ENCODE data around the gene KIF5A.
"Not testable (repeated sequence)": the region's sequence is repeated elsewhere in the genome, so short reads cannot be mapped to it uniquely, and the experiment has no call there.

The KIF5A gene

GRCh38 chr12:57585156-57585555 is 35.3 kb downstream of the KIF5A start:
- Histone ChIP-seq H3K27me3 (ENCODE audit: control insufficient read depth, insufficient read depth, low read length) (no peaks in the 10 kb centered on the region; the same call in 1 of the 2 replicates), H3K27ac (ENCODE audit: low read length) (no peak overlapping the region), H3K9me3 (ENCODE audit: control insufficient read depth, insufficient read depth, low read length) (no peaks in the 10 kb centered on the region), H3K36me3 (ENCODE audit: control insufficient read depth, insufficient read depth, low read length) (peaks cover 5% of the 10 kb centered on the region), H3K4me1 (ENCODE audit: control insufficient read depth, insufficient read depth, low read length) (no peaks in the 10 kb centered on the region), H3K4me3 (ENCODE audit: low read length) (no peak overlapping the region)
- DNase-seq (ENCODE audit: low read depth, low spot score) = no peak
- no CpG with 5 or more reads among the region's 2 CpGs for WGBS (ENCODE audit: insufficient coverage, insufficient read length)

- Histone ChIP-seq H3K4me3 (ENCODE audit: low read length) (no peak overlapping the region), H3K9me3 (ENCODE audit: control insufficient read depth, insufficient read depth, low read length) (no peaks in the 10 kb centered on the region), H3K27me3 (ENCODE audit: control insufficient read depth, insufficient read depth, low read length) (no peaks in the 10 kb centered on the region; the same call in 1 of the 2 replicates), H3K36me3 (ENCODE audit: control insufficient read depth, insufficient read depth, low read length) (peaks cover 5% of the 10 kb centered on the region), H3K4me1 (ENCODE audit: control insufficient read depth, insufficient read depth, low read length) (no peaks in the 10 kb centered on the region), H3K27ac (ENCODE audit: low read length) (no peak overlapping the region)
- DNase-seq (ENCODE audit: low read depth, low spot score) = no peak
- WGBS (ENCODE audit: insufficient coverage, insufficient read length) = 100% methylated on average over 1 of the region's 3 CpGs
These were observed 36.3 kb downstream of the KIF5A start for GRCh38 chr12:57586128-57586527.

GRCh38 chr12:57586832-57587429 is 37.1 kb downstream of the KIF5A start:
- no peaks in the 10 kb centered on the region for H3K4me1 ChIP-seq (ENCODE audit: control insufficient read depth, insufficient read depth, low read length)
- no CpG with 5 or more reads among the region's 3 CpGs for WGBS (ENCODE audit: insufficient coverage, insufficient read length)
- H3K27me3 ChIP-seq (ENCODE audit: control insufficient read depth, insufficient read depth, low read length) = no peaks in the 10 kb centered on the region; the same call in 1 of the 2 replicates
- peaks cover under 1% of the 10 kb centered on the region for H3K36me3 ChIP-seq (ENCODE audit: control insufficient read depth, insufficient read depth, low read length)
- H3K27ac ChIP-seq (ENCODE audit: low read length) = no peak overlapping the region
- no peak for DNase-seq (ENCODE audit: low read depth, low spot score)
- no peaks in the 10 kb centered on the region for H3K9me3 ChIP-seq (ENCODE audit: control insufficient read depth, insufficient read depth, low read length)
- H3K4me3 ChIP-seq (ENCODE audit: low read length) = no peak overlapping the region

- not testable (repeated sequence) for H3K27ac ChIP-seq (ENCODE audit: low read length); H3K9me3 ChIP-seq (ENCODE audit: control insufficient read depth, insufficient read depth, low read length); H3K27me3 ChIP-seq (ENCODE audit: control insufficient read depth, insufficient read depth, low read length); H3K4me3 ChIP-seq (ENCODE audit: low read length); H3K36me3 ChIP-seq (ENCODE audit: control insufficient read depth, insufficient read depth, low read length); DNase-seq (ENCODE audit: low read depth, low spot score); H3K4me1 ChIP-seq (ENCODE audit: control insufficient read depth, insufficient read depth, low read length)
- no CpG with 5 or more reads among the region's 15 CpGs for WGBS (ENCODE audit: insufficient coverage, insufficient read length)
These were observed 39.2 kb downstream of the KIF5A start for GRCh38 chr12:57588951-57589610.

- H3K27me3 ChIP-seq (ENCODE audit: control insufficient read depth, insufficient read depth, low read length) = no peaks in the 10 kb centered on the region; the same call in 1 of the 2 replicates
- no CpG with 5 or more reads among the region's 2 CpGs for WGBS (ENCODE audit: insufficient coverage, insufficient read length)
These were observed 40.6 kb downstream of the KIF5A start for GRCh38 chr12:57590479-57590863.

GRCh38 chr12:57590864-57591781 is 41.3 kb downstream of the KIF5A start, which contains the start of gene PIP4K2C:
PIP4K2C (plus strand) TSS chr12:57591192; CDS start chr12:57591290, 98 bp downstream.
- H3K4me1 ChIP-seq (ENCODE audit: control insufficient read depth, insufficient read depth, low read length) = peaks cover 2% of the 10 kb centered on the region
- peak within 1 kb of the TSS; percentile 89 for H3K4me3 ChIP-seq (ENCODE audit: low read length)
- no peaks in the 10 kb centered on the region; the same call in 1 of the 2 replicates for H3K27me3 ChIP-seq (ENCODE audit: control insufficient read depth, insufficient read depth, low read length)
- no peaks in the 10 kb centered on the region for H3K9me3 ChIP-seq (ENCODE audit: control insufficient read depth, insufficient read depth, low read length)
- DNase-seq (ENCODE audit: low read depth, low spot score) = no peak
- no peaks in the 10 kb centered on the region for H3K36me3 ChIP-seq (ENCODE audit: control insufficient read depth, insufficient read depth, low read length)
- no peak within 1 kb of the TSS for H3K27ac ChIP-seq (ENCODE audit: low read length)
- no CpG with 5 or more reads among the region's 69 CpGs for WGBS (ENCODE audit: insufficient coverage, insufficient read length)

More at GRCh38 chr12:57590479-57590863, 40.6 kb downstream of the KIF5A start:
- Histone ChIP-seq H3K4me3 (ENCODE audit: low read length) (peak overlapping the region; percentile 89; the same call in 1 of the 2 replicates), H3K9me3 (ENCODE audit: control insufficient read depth, insufficient read depth, low read length) (no peaks in the 10 kb centered on the region), H3K27ac (ENCODE audit: low read length) (no peak overlapping the region), H3K4me1 (ENCODE audit: control insufficient read depth, insufficient read depth, low read length) (peaks cover 2% of the 10 kb centered on the region), H3K36me3 (ENCODE audit: control insufficient read depth, insufficient read depth, low read length) (no peaks in the 10 kb centered on the region)
- DNase-seq (ENCODE audit: low read depth, low spot score) = no peak

GRCh38 chr12:57591782-57592325 is 42.0 kb downstream of the KIF5A start:
- Histone ChIP-seq H3K36me3 (ENCODE audit: control insufficient read depth, insufficient read depth, low read length) (no peaks in the 10 kb centered on the region), H3K27me3 (ENCODE audit: control insufficient read depth, insufficient read depth, low read length) (no peaks in the 10 kb centered on the region; the same call in 1 of the 2 replicates), H3K4me1 (ENCODE audit: control insufficient read depth, insufficient read depth, low read length) (peaks cover 2% of the 10 kb centered on the region), H3K4me3 (ENCODE audit: low read length) (peak overlapping the region; percentile 89; the same call in 1 of the 2 replicates), H3K9me3 (ENCODE audit: control insufficient read depth, insufficient read depth, low read length) (no peaks in the 10 kb centered on the region), H3K27ac (ENCODE audit: low read length) (no peak overlapping the region)
- WGBS (ENCODE audit: insufficient coverage, insufficient read length) = no CpG with 5 or more reads among the region's 10 CpGs
- DNase-seq (ENCODE audit: low read depth, low spot score) = no peak

- H3K4me3 ChIP-seq (ENCODE audit: low read length) = no peak overlapping the region
- H3K27ac ChIP-seq (ENCODE audit: low read length) = no peak overlapping the region
These were observed 42.8 kb downstream of the KIF5A start for GRCh38 chr12:57592551-57593165.

GRCh38 chr12:57593187-57593586 is 43.3 kb downstream of the KIF5A start:
- Histone ChIP-seq H3K4me1 (ENCODE audit: control insufficient read depth, insufficient read depth, low read length) (peaks cover 2% of the 10 kb centered on the region), H3K27ac (ENCODE audit: low read length) (no peak overlapping the region), H3K9me3 (ENCODE audit: control insufficient read depth, insufficient read depth, low read length) (no peaks in the 10 kb centered on the region), H3K36me3 (ENCODE audit: control insufficient read depth, insufficient read depth, low read length) (no peaks in the 10 kb centered on the region), H3K27me3 (ENCODE audit: control insufficient read depth, insufficient read depth, low read length) (no peaks in the 10 kb centered on the region), H3K4me3 (ENCODE audit: low read length) (no peak overlapping the region)
- no CpG with 5 or more reads among the region's 4 CpGs for WGBS (ENCODE audit: insufficient coverage, insufficient read length)
- DNase-seq (ENCODE audit: low read depth, low spot score) = no peak

More at GRCh38 chr12:57592551-57593165, 42.8 kb downstream of the KIF5A start:
- Histone ChIP-seq H3K36me3 (ENCODE audit: control insufficient read depth, insufficient read depth, low read length) (no peaks in the 10 kb centered on the region), H3K27me3 (ENCODE audit: control insufficient read depth, insufficient read depth, low read length) (no peaks in the 10 kb centered on the region; the same call in 1 of the 2 replicates), H3K4me1 (ENCODE audit: control insufficient read depth, insufficient read depth, low read length) (peaks cover 2% of the 10 kb centered on the region), H3K9me3 (ENCODE audit: control insufficient read depth, insufficient read depth, low read length) (no peaks in the 10 kb centered on the region)
- WGBS (ENCODE audit: insufficient coverage, insufficient read length) = no CpG with 5 or more reads among the region's 2 CpGs
- DNase-seq (ENCODE audit: low read depth, low spot score) = no peak
